ENCODE data around the gene LSM14A. TPM values are rescaled to one million over a fixed set of nuclear protein-coding genes. Genes with fewer than 3 reads are reported as not detected.

The LSM14A gene
- total and polyA plus RNA-seq, 2 of the 8 experiments (the other 6 are each of a cell fraction or from before 2014, with no cell fraction given), result 117 to 195 TPM

DNA sequence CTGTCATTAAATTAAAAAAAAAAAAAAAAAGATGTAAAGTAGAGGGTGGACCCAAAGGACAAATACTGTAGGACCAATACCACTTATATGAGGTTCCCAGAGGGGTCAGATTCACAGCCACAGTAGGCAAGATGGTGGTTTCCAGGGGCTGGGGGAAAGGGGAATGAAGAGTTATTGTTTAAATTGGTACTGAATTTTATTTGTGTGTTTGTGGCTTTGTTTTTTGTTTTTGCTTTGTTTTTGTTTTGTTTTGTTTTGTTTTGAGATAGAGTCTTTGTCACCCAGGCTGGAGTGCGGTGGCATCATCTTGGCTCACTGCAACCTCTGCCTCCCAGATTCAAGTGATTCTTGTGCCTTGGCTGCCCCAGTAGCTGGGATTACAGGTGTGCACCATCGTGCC, 17.9 kb upstream of the LSM14A start:
- no peak overlapping the region for H3K18ac ChIP-seq (ENCODE audit: extremely low read depth, low read length)
- 81% methylated on average over 2 of the region's 2 CpGs; no CpG with 5 or more reads in 1 of the 2 experiments for WGBS, 2 experiments (ENCODE audit: extremely low coverage in 1 of 2, insufficient coverage in 1 of 2, insufficient read length in 1 of 2, insufficient replicate concordance in 2 of 2, low coverage in 1 of 2, low lambda C conversion rate in 2 of 2, missing lambda C conversion rate in 1 of 2)
- no peak overlapping the region for H2BK15ac ChIP-seq (ENCODE audit: low read length)
- no peak overlapping the region for H3K4me2 ChIP-seq (ENCODE audit: insufficient read depth in 1 of 2, low read depth in 2 of 2, low read length in 2 of 2)
- DNase-seq (ENCODE audit: low read depth in 1 of 2, low spot score in 2 of 2), result no peak
- no peaks in the 10 kb centered on the region for H3K27me3 ChIP-seq (replicated peaks in 1 of 4; ENCODE audit: control insufficient read depth in 3 of 4, extremely low read depth in 1 of 4, insufficient read depth in 3 of 4, low read length in 3 of 4)
- ChIA-PET POLR2A (ENCODE audit: partially characterized antibody) (interaction anchor here (0.7 to 1.1 kb wide), 2 partner anchors 14 to 19 kb away, joined by 3 to 4 read pairs; no protein-coding TSS in a partner anchor), CTCF (ENCODE audit: partially characterized antibody) (interaction anchor here (1.0 kb wide), 1 partner anchor 9 kb away, joined by 4 read pairs; no protein-coding TSS in a partner anchor)
- no peak overlapping the region for H3K23ac ChIP-seq (ENCODE audit: insufficient read length)
- H3K9ac ChIP-seq (replicated peaks in 1 of 4; ENCODE audit: extremely low read depth in 1 of 4, low read depth in 3 of 4, low read length in 3 of 4), result no peak overlapping the region
- no peak overlapping the region for H2BK5ac ChIP-seq (ENCODE audit: low read depth, low read length)
- H2BK12ac ChIP-seq (ENCODE audit: low read depth, low read length), result no peak overlapping the region
- H3K4me1 ChIP-seq (replicated peaks in 1 of 4; ENCODE audit: control insufficient read depth in 3 of 4, insufficient read depth in 4 of 4, low read length in 3 of 4), result no peaks in the 10 kb centered on the region
- no peak overlapping the region for H3K4me3 ChIP-seq (ENCODE audit: extremely low read depth in 1 of 4, insufficient read depth in 2 of 4, low read depth in 3 of 4, low read length in 4 of 4)
- no peak overlapping the region for H3K14ac ChIP-seq (ENCODE audit: insufficient read length)
- no peak overlapping the region for H2BK20ac ChIP-seq (ENCODE audit: low read length)
- no peak overlapping the region for H3K4ac ChIP-seq (replicated peaks; ENCODE audit: insufficient read length, low read depth, low read length)
- H3K79me2 ChIP-seq (ENCODE audit: control insufficient read depth in 1 of 2, insufficient read depth in 2 of 2, low read length in 2 of 2), result no peaks in the 10 kb centered on the region
- H3K79me1 ChIP-seq (ENCODE audit: low read depth, low read length), result no peaks in the 10 kb centered on the region
- no peak overlapping the region for H4K91ac ChIP-seq (replicated peaks; ENCODE audit: insufficient read length, low read length)
- no peak overlapping the region for H4K5ac ChIP-seq (ENCODE audit: insufficient read length, low read depth, low read length)
- no peaks in the 10 kb centered on the region for H4K20me1 ChIP-seq (replicated peaks in 1 of 2; ENCODE audit: control insufficient read depth in 1 of 2, insufficient read depth in 2 of 2, low read length in 2 of 2)
- no peak overlapping the region for H3K27ac ChIP-seq (ENCODE audit: low read depth, low read length)
- no peaks in the 10 kb centered on the region for H3K9me3 ChIP-seq (ENCODE audit: insufficient read depth in 2 of 2, low read depth in 1 of 2, low read length in 1 of 2)
- H3K23me2 ChIP-seq (ENCODE audit: low read depth, low read length), result no peaks in the 10 kb centered on the region
- no peak overlapping the region for H3K56ac ChIP-seq (replicated peaks; ENCODE audit: insufficient read length, low read depth, low read length)
- no peak overlapping the region for H2AK5ac ChIP-seq (ENCODE audit: low read depth, low read length)
- no peaks in the 10 kb centered on the region for H3K36me3 ChIP-seq (ENCODE audit: control insufficient read depth in 2 of 4, insufficient read depth in 4 of 4, low read length in 3 of 4)
- no peak for TF ChIP-seq NANOG (IDR thresholded peaks at IDR 0.05; ENCODE audit: insufficient read depth, low read depth, low read length, poor library complexity, severe bottlenecking)
- TF ChIP-seq ATF2 (IDR thresholded peaks at IDR 0.05; ENCODE audit: low read length), result no peak
- no peak for TF ChIP-seq SP1 (IDR thresholded peaks at IDR 0.05; ENCODE audit: low read depth, low read length)
- TF ChIP-seq CEBPB (IDR thresholded peaks at IDR 0.05; ENCODE audit: low read depth, low read length), result no peak
- TF ChIP-seq JUND (IDR thresholded peaks at IDR 0.05; ENCODE audit: low read length), result no peak
- TF ChIP-seq YY1 (IDR thresholded peaks at IDR 0.05; ENCODE audit: low read depth, low read length), result no peak
- TF ChIP-seq CHD1 (IDR thresholded peaks at IDR 0.05; ENCODE audit: low read depth, low read length), result no peak
- TF ChIP-seq NRF1 (IDR thresholded peaks at IDR 0.05; ENCODE audit: low read depth, low read length), result no peak
- no peak for TF ChIP-seq SAP30 (IDR thresholded peaks at IDR 0.05; ENCODE audit: insufficient read depth, insufficient replicate concordance, low read length)
- no peak overlapping the region for H2BK120ac ChIP-seq (replicated peaks; ENCODE audit: low read depth, low read length)
- H2AFZ ChIP-seq (ENCODE audit: low read length), result no peak overlapping the region
- no peak for FAIRE-seq
- no peak overlapping the region for H4K8ac ChIP-seq (ENCODE audit: extremely low read depth, insufficient read depth, low read length)
